ENCODE results near the gene RPL26. TPM values are rescaled to one million over a fixed set of nuclear protein-coding genes. Genes with fewer than 3 reads are reported as not detected.
A peak's percentile ranks its signal among the peaks of the same experiment; 100 is the strongest.
"Not testable (repeated sequence)": the region's sequence is repeated elsewhere in the genome, so short reads cannot be mapped to it uniquely, and the experiment has no call there.

The RPL26 gene
- total and polyA plus RNA-seq, 7 donors = 3,681 to 6,374 (median 4,708) TPM

DNA sequence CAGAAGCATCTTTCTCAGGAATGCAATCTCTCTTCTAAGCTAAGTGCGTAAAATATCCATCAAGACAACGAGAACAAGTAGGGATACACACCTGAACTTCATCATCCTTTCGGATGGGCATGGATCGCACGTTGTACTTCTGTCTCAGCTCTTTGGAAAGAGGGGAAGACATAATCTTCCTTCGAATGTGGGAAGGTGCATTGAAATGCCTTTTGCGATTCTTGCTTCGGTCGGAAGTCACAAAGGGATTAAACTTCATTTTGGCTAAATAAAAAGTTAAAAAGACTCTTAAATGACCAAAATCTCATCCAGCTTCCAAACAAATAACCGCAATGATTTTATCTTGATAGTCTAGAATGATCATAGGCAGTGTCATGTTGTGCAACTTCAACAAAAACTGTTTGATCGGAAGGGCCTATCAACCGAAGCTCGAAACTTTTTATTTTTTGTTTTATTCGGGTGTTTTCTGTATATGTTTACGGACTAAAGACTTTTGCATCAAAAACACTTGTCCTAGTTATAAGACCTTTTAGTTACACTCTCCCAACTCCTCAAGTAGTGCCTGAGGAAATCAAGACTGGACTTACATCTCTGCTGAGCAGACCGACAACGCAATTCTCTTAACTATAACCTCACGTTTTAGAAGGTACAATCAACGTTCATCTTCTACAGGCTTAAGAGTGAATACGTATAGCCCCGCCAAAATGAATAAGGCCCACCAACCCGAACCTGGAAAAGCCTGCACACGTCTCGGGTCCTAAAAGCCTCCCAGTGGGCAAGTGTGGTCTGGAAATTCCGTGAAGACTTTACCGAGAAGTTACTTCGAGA, 727 bp downstream of the RPL26 start:
- H3K36me3 ChIP-seq = peaks cover 8 to 48% (median 37%) of the 10 kb centered on the region in 4 donors
- intact Hi-C loops (cut with DNase I) = loop anchor here (5.0 kb wide), 2 partner anchors 135 to 860 kb away; partner anchors contain the start of genes CTC1 and PFAS
- H3K27ac ChIP-seq = peak overlapping the region; percentile 87 to 94 (median 92)
- no peak for TF ChIP-seq POLR2AphosphoS5 (IDR thresholded peaks at IDR 0.05)
- H3K4me1 ChIP-seq = peaks cover 0 to 46% (median 34%) of the 10 kb centered on the region in 4 donors
- WGBS, 2 donors = 7 to 16% methylated on average over 27 of the region's 27 CpGs
- no peaks in the 10 kb centered on the region for H3K27me3 ChIP-seq
- no peaks in the 10 kb centered on the region for H3K9me3 ChIP-seq
- no peak for DNase-seq
- peak overlapping the region; percentile 64 to 84 (median 72) for H3K4me3 ChIP-seq

DNA sequence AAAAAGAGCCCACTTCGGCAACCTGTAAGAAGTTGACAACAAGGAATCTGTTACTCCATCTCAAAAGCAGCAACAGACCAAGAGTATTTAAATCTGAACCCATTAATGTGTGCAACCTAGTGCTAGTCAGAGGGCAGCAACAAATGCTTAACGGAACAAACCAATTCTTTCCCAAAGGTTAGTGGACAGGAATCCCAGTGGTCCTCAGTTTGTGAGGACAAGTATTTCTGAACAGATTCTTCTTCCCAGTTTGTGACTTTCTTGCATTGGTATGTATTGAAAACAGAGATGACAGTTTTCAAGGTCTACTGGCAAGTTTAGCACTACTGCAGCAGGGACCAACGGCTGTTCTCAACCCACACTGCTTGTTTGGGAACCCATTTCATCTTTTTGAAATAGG, 2.9 kb downstream of the RPL26 start:
- peaks cover 8 to 52% (median 37%) of the 10 kb centered on the region in 4 donors for H3K36me3 ChIP-seq
- peaks cover 0 to 60% (median 47%) of the 10 kb centered on the region in 4 donors for H3K4me1 ChIP-seq
- no peak overlapping the region for H3K27ac ChIP-seq
- no peak overlapping the region for H3K4me3 ChIP-seq
- 39 to 72% methylated on average over 3 of the region's 3 CpGs for WGBS, 2 donors
- H3K27me3 ChIP-seq = no peaks in the 10 kb centered on the region
- no peak for DNase-seq
- no peak for TF ChIP-seq POLR2A (IDR thresholded peaks at IDR 0.05)
- no peak for TF ChIP-seq EP300 (IDR thresholded peaks at IDR 0.05)
- TF ChIP-seq POLR2AphosphoS5 (IDR thresholded peaks at IDR 0.05) = no peak
- TF ChIP-seq, protein P1, sequence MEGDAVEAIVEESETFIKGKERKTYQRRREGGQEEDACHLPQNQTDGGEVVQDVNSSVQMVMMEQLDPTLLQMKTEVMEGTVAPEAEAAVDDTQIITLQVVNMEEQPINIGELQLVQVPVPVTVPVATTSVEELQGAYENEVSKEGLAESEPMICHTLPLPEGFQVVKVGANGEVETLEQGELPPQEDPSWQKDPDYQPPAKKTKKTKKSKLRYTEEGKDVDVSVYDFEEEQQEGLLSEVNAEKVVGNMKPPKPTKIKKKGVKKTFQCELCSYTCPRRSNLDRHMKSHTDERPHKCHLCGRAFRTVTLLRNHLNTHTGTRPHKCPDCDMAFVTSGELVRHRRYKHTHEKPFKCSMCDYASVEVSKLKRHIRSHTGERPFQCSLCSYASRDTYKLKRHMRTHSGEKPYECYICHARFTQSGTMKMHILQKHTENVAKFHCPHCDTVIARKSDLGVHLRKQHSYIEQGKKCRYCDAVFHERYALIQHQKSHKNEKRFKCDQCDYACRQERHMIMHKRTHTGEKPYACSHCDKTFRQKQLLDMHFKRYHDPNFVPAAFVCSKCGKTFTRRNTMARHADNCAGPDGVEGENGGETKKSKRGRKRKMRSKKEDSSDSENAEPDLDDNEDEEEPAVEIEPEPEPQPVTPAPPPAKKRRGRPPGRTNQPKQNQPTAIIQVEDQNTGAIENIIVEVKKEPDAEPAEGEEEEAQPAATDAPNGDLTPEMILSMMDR (IDR thresholded peaks at IDR 0.05) = no peak
- intact Hi-C loops (cut with DNase I) = loop anchor here (5.0 kb wide), 2 partner anchors 133 to 862 kb away; partner anchors contain the start of genes CTC1 and PFAS
- no peaks in the 10 kb centered on the region for H3K9me3 ChIP-seq

DNA sequence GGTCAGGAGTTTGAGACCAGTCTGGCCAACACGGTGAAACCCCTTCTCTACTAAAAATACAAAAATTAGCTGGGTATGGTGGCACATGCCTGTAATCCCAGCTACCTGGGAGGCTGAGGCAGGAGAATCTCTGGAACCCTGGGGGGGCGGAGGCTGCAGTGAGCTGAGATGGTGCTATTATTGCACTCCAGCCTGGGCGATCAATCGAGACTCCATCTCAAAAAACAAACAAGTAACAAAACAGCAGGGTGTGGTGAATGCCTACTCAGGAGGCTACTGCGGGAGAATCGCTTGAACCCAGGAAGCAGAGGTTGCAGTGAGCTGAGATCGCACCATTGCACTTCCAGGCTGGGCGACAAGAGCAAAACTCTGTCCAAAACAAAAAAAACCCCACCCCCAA, 4.9 kb downstream of the RPL26 start:
- H3K4me3 ChIP-seq; DNase-seq; H3K9me3 ChIP-seq; H3K27me3 ChIP-seq; intact Hi-C loops (cut with DNase I); H3K27ac ChIP-seq: not testable (repeated sequence)
- H3K36me3 ChIP-seq = peaks cover 8 to 52% (median 37%) of the 10 kb centered on the region in 4 donors
- H3K4me1 ChIP-seq = peaks cover 0 to 51% (median 43%) of the 10 kb centered on the region in 4 donors
- 51 to 79% methylated on average over 8 of the region's 8 CpGs for WGBS, 2 donors

DNA sequence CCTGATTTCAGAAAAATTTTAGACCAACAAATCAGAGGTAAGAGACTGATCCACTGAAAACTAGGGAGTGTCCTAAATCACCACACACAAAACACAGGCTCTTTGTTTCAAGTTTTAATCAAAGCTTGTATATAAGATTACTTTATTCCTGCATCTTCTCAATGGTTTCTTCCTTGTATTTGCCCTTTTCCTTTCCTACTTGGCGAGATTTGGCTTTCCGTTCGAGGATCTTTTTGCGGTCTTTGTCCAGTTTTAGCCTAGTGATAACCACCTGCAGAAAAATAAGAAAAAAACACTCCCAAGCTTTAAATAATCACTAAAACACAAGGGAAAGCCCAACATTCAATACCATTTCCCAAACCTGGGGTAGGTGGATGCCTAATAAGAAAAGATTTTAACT, 5.6 kb downstream of the RPL26 start:
- TF ChIP-seq POLR2AphosphoS5 (IDR thresholded peaks at IDR 0.05) (no peak), POLR2A (IDR thresholded peaks at IDR 0.05) (no peak), EP300 (IDR thresholded peaks at IDR 0.05) (no peak)
- TF ChIP-seq, protein P1 (IDR thresholded peaks at IDR 0.05) = no peak
- Histone ChIP-seq H3K36me3 (peaks cover 8 to 52% (median 37%) of the 10 kb centered on the region in 4 donors), H3K27ac (peak overlapping the region in 3 of 4 donors; percentile 87 to 92 (median 88)), H3K4me3 (no peak overlapping the region), H3K27me3 (no peaks in the 10 kb centered on the region), H3K4me1 (peaks cover 0 to 51% (median 42%) of the 10 kb centered on the region in 4 donors), H3K9me3 (no peaks in the 10 kb centered on the region)
- no peak for DNase-seq
- 56 to 83% methylated on average over 4 of the region's 4 CpGs for WGBS, 2 donors
- intact Hi-C loops (cut with DNase I) = no loop called here

DNA sequence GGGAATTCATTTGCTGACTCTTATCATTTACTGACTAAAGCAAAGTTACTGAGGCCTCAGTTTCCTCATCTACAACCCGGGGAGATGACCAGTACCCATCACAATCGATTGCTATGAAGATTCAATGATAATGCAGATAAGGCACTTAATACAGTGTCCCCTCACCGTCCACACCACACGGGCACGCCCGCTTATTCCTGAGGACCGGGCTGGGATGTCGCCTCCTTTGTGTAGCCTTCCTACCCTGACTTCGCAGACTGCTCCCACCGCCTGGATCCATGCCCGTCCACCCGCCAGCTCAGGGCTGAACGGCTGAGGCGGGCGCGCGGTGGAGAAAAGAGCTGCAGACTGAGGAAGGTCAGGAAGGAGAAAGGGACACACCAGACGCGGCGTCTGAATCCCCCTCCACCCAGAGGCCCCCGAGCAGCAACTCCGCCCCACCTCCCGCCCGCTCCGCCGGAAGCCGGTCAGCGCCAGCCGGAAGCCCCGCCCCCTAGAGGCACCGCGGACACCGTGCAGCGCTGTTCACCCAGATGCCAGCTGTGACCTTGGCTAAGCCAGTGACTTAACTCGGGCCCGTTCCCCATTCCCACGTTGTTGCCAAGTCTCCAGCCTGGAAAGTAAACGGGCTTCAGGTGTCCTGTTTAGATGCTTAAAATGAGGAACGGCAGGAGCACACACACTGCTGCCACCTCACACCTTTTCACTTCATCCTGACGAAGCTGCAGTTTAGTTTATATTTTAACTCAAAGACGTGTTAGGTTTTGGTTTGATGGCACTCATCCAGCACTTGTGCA, 6.5 kb downstream of the RPL26 start, which contains the start of gene KRABD2:
KRABD2 (minus strand) TSS at position 434 of the 797 bp plus-strand sequence.
- Histone ChIP-seq H3K27ac (peak within 1 kb of the TSS; percentile 87 to 92 (median 88)), H3K9me3 (no peaks in the 10 kb centered on the region), H3K4me3 (peak within 1 kb of the TSS; percentile 65 to 86 (median 71)), H3K36me3 (peaks cover 8 to 49% (median 36%) of the 10 kb centered on the region in 4 donors), H3K4me1 (peaks cover 0 to 43% (median 32%) of the 10 kb centered on the region in 4 donors), H3K27me3 (no peaks in the 10 kb centered on the region)
- DNase-seq = peak; percentile 93
- 1 to 2% methylated on average over 41 of the region's 41 CpGs for WGBS, 2 donors
- intact Hi-C loops (cut with DNase I) = no loop called here
- TF ChIP-seq POLR2A (IDR thresholded peaks at IDR 0.05) = peak; percentile 74 to 75
- TF ChIP-seq EP300 (IDR thresholded peaks at IDR 0.05) = no peak
- TF ChIP-seq, protein P1 (IDR thresholded peaks at IDR 0.05) = peak in 3 of 4 experiments; percentile 46 to 57 (median 52)
- peak; percentile 61 to 91 (median 80) for TF ChIP-seq POLR2AphosphoS5 (IDR thresholded peaks at IDR 0.05)

Data from sigmoid colon (tissue), 7 donors.